Esophagus muscularis mucosa (tissue), 4 donors: ENCODE results near the gene ZNF197. TPM values are rescaled to one million over a fixed set of nuclear protein-coding genes. Genes with fewer than 3 reads are reported as not detected.

ENCODE experiments used
- DNase-seq: peaks from one replicate; pipeline ENCODE4 v3.0.0-alpha.2; 2017; ENCODE audit errors: extremely low spot score
- H3K27ac ChIP-seq, 4 donors: fragments of 200-600 bp; sonication (generic); replicated peaks in 1 of 4; 1 replicate in 3 of 4; 2 replicates in 1 of 4; pipeline ENCODE4 v1.5.1; 2016 to 2019; ENCODE audit warnings: mild to moderate bottlenecking in 1 of 4
- H3K27me3 ChIP-seq, 4 donors: fragments of 200-600 bp; sonication (generic); one replicate each; pipeline versions ENCODE4 v1.5.1 to v1.6.0; 2016 to 2019
- H3K36me3 ChIP-seq, 4 donors: fragments of 200-600 bp; sonication (generic); one replicate each; pipeline ENCODE4 v1.5.1; 2016 to 2019
- H3K4me1 ChIP-seq, 4 donors: fragments of 200-600 bp; sonication (generic); one replicate each; pipeline ENCODE4 v1.5.1; 2016 to 2019
- H3K4me3 ChIP-seq, 4 donors: fragments of 200-600 bp; sonication (generic); 1 replicate in 2 of 4; 2 replicates in 2 of 4; pipeline ENCODE4 v1.5.1; 2016 to 2019; ENCODE audit warnings: mild to moderate bottlenecking in 4 of 4, moderate library complexity in 1 of 4
- H3K9me3 ChIP-seq, 4 donors: fragments of 200-600 bp; sonication (generic); 1 replicate in 3 of 4; 2 replicates in 1 of 4; pipeline ENCODE4 v1.5.1; 2016 to 2019
- EP300 ChIP-seq: sonication (generic); formaldehyde crosslinking; IDR thresholded peaks from one replicate; pipeline ENCODE4 v1.6.1; 2017; ENCODE audit warnings: antibody characterized with exemption
- POLR2A ChIP-seq: fragments of 450-650 bp; IDR thresholded peaks from one replicate; pipeline ENCODE4 v1.6.1; 2017; ENCODE audit warnings: antibody characterized with exemption, moderate library complexity, mild to moderate bottlenecking, low read depth
- POLR2AphosphoS5 ChIP-seq, 2 donors: sonication (generic); formaldehyde crosslinking; IDR thresholded peaks; one replicate each; pipeline ENCODE4 v1.6.1; 2017; ENCODE audit warnings: antibody characterized with exemption in 2 of 2
- WGBS: methylation state at CpG from one replicate; pipeline ENCODE4 v1.1.5; 2018; 5-methylcytosine and 5-hydroxymethylcytosine counted together
- intact Hi-C: fragments of 100-400 bp; cut with DNase I; formaldehyde crosslinking; loops from one replicate; pipeline ENCODE4 v1.15.1; 2023
- total RNA-seq, 4 donors: library from RNA; depleted of rRNA; stranded (reverse); fragments of >200 nt; gene quantifications; one replicate each; pipeline versions ENCODE4 v1.1.0 to v1.2.1, GENCODE V29; 2016
- TF ChIP-seq, protein P1 (sequence below), 3 experiments: fragments of 200-600 bp in 2 of 3; fragments of 450-650 bp in 1 of 3; sonication (generic) in 2 of 3; IDR thresholded peaks; one replicate each; pipeline ENCODE4 v1.5.1; 2017 to 2019; ENCODE audit warnings: antibody characterized with exemption in 3 of 3, mild to moderate bottlenecking in 2 of 3, moderate library complexity in 1 of 3

Gene ZNF197
- total RNA-seq, 4 donors from 2014 or later = 16.3 to 22.8 (median 16.6) TPM

GRCh38 chr3:44584646-44585501 lies 40.0 kb upstream of the ZNF197 start, which contains the start of gene ZNF660:
TSS of gene ZNF660 (plus strand) at chr3:44584964. CDS start at chr3:44594194, 9,230 bp downstream.
- intact Hi-C loops = no loop called here
- Histone ChIP-seq H3K36me3 (peaks cover 11 to 30% (median 18%) of the 10 kb centered on the region in 4 donors), H3K27ac (peak within 1 kb of the TSS; percentile 71 to 85 (median 75)), H3K9me3 (no peaks in the 10 kb centered on the region), H3K4me3 (peak within 1 kb of the TSS; percentile 73 to 83 (median 76)), H3K27me3 (peaks cover 0 to 9% (median 0%) of the 10 kb centered on the region in 4 donors), H3K4me1 (peaks cover 12 to 23% (median 18%) of the 10 kb centered on the region in 4 donors)
- no peak for TF ChIP-seq EP300
- TF ChIP-seq POLR2AphosphoS5 (IDR thresholded peaks at IDR 0.05) = peak; percentile 62 to 66
- no peak for TF ChIP-seq POLR2A
- TF ChIP-seq, protein P1, sequence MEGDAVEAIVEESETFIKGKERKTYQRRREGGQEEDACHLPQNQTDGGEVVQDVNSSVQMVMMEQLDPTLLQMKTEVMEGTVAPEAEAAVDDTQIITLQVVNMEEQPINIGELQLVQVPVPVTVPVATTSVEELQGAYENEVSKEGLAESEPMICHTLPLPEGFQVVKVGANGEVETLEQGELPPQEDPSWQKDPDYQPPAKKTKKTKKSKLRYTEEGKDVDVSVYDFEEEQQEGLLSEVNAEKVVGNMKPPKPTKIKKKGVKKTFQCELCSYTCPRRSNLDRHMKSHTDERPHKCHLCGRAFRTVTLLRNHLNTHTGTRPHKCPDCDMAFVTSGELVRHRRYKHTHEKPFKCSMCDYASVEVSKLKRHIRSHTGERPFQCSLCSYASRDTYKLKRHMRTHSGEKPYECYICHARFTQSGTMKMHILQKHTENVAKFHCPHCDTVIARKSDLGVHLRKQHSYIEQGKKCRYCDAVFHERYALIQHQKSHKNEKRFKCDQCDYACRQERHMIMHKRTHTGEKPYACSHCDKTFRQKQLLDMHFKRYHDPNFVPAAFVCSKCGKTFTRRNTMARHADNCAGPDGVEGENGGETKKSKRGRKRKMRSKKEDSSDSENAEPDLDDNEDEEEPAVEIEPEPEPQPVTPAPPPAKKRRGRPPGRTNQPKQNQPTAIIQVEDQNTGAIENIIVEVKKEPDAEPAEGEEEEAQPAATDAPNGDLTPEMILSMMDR (IDR thresholded peaks at IDR 0.05) = no peak
- WGBS = 0% methylated on average over 18 of the region's 41 CpGs
- DNase-seq = peak; percentile 92

DNA sequence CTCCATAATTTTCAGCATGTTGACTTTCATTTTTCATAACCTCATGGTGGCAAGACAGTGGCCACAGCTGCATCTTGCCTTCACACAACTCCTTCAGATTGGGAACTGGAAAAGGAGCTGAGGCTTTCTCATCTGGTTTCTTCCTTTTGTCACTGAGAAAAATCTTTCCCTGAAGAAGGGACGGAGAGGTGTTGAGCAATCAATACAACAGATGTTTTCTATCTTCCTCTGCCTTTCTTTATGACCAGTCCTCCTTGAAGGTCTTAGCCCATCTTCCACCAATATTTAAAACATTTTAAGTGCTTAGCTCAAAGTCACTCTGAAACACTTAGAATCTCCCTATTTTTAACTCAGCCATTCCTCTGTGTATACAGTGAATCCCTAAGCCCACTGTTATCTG lies 28.2 kb upstream of the ZNF197 start:
- no peak overlapping the region for H3K4me3 ChIP-seq
- no peaks in the 10 kb centered on the region for H3K4me1 ChIP-seq
- H3K9me3 ChIP-seq = peaks cover 0 to 54% (median 35%) of the 10 kb centered on the region in 4 donors
- H3K36me3 ChIP-seq = peaks cover 19 to 67% (median 23%) of the 10 kb centered on the region in 4 donors
- H3K27me3 ChIP-seq = no peaks in the 10 kb centered on the region
- intact Hi-C loops = no loop called here
- TF ChIP-seq POLR2A (no peak), EP300 (no peak), POLR2AphosphoS5 (IDR thresholded peaks at IDR 0.05) (no peak)
- TF ChIP-seq, protein P1 (IDR thresholded peaks at IDR 0.05) = no peak
- DNase-seq = no peak
- H3K27ac ChIP-seq = no peak overlapping the region
- 54% methylated on average over 1 of the region's 1 CpG for WGBS

GRCh38 chr3:44601749-44602148 lies 23.1 kb upstream of the ZNF197 start:
- intact Hi-C loops = no loop called here
- Histone ChIP-seq H3K4me3 (no peak overlapping the region), H3K27ac (no peak overlapping the region), H3K4me1 (no peaks in the 10 kb centered on the region), H3K9me3 (peaks cover 0 to 8% (median 4%) of the 10 kb centered on the region in 4 donors), H3K36me3 (peaks cover 0 to 24% (median 3%) of the 10 kb centered on the region in 4 donors), H3K27me3 (no peaks in the 10 kb centered on the region)
- 100% methylated on average over 2 of the region's 2 CpGs for WGBS
- TF ChIP-seq POLR2A (no peak), EP300 (no peak), POLR2AphosphoS5 (IDR thresholded peaks at IDR 0.05) (no peak)
- no peak for DNase-seq

DNA sequence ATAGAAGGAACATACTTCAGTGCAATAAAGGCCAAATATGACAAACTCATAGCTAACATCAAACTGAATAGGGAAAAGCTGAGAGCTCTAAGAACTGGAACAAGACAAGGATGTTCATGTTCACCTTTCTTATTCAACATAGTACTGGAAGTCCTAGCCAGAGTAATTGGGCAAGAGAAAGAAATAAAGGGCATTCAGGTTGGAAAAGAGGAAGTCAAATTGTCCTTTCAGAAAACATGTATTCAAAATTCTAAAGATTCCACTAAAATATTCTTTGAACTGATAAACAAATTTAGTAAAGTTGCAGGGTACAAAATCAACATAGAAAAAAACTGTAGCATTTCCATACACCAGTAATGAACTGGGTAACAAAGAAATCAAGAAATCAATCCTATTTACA lies 12.2 kb upstream of the ZNF197 start:
- H3K27me3 ChIP-seq = no peaks in the 10 kb centered on the region
- intact Hi-C loops = no loop called here
- H3K4me3 ChIP-seq = no peak overlapping the region
- no peaks in the 10 kb centered on the region for H3K36me3 ChIP-seq
- H3K4me1 ChIP-seq = no peaks in the 10 kb centered on the region
- TF ChIP-seq POLR2A (no peak), EP300 (no peak), POLR2AphosphoS5 (IDR thresholded peaks at IDR 0.05) (no peak)
- TF ChIP-seq, protein P1 (IDR thresholded peaks at IDR 0.05) = no peak
- no peak for DNase-seq
- no peaks in the 10 kb centered on the region for H3K9me3 ChIP-seq
- no peak overlapping the region for H3K27ac ChIP-seq

GRCh38 chr3:44628716-44629115 lies 3.9 kb downstream of the ZNF197 start:
- Histone ChIP-seq H3K27ac (no peak overlapping the region), H3K4me3 (no peak overlapping the region), H3K36me3 (peaks cover 15 to 47% (median 42%) of the 10 kb centered on the region in 4 donors), H3K27me3 (no peaks in the 10 kb centered on the region), H3K9me3 (no peaks in the 10 kb centered on the region), H3K4me1 (peaks cover 25 to 50% (median 39%) of the 10 kb centered on the region in 4 donors)
- 100% methylated on average over 2 of the region's 2 CpGs for WGBS
- intact Hi-C loops = no loop called here
- no peak for TF ChIP-seq POLR2AphosphoS5 (IDR thresholded peaks at IDR 0.05)
- no peak for TF ChIP-seq EP300
- TF ChIP-seq, protein P1 (IDR thresholded peaks at IDR 0.05) = no peak
- TF ChIP-seq POLR2A = no peak
- DNase-seq = no peak
